GM21360 (cell line): ENCODE data around the gene FCMR.

Experiments
- ATAC-seq: cut with Tn5 transposase; IDR thresholded peaks from one replicate; pipeline ENCODE4 v1.9.1; 2021; ENCODE audit warnings: mild to moderate bottlenecking, moderate library complexity; ENCODE audit not compliant: unreplicated experiment

Gene FCMR, protein sequence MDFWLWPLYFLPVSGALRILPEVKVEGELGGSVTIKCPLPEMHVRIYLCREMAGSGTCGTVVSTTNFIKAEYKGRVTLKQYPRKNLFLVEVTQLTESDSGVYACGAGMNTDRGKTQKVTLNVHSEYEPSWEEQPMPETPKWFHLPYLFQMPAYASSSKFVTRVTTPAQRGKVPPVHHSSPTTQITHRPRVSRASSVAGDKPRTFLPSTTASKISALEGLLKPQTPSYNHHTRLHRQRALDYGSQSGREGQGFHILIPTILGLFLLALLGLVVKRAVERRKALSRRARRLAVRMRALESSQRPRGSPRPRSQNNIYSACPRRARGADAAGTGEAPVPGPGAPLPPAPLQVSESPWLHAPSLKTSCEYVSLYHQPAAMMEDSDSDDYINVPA

DNA sequence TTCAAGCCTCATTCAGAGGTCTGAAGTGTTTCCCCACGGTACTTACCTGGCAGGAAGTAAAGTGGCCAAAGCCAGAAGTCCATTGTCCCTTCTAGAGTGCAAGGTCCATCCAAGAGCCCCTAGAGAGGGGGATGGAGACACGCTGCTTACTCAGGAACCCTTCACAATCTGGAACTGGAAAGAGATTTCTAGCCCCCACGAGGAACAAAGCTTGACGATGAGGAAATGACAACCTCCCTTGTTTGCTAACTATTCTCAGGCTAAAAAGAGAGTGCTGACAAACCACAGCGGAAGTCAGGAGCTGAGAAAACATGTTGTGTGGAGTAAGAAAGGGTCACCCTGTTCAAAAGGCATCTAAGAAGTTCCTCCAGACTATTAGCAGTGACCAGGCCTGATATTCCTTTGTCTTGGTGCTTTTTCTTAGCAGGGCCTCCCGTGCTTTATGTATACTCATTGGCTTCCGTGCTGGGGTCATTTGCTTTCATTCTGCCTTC, at the start of gene FCMR:
FCMR (minus strand) TSS at position 170 of the 494 bp plus-strand sequence; CDS start at position 83, 87 bp downstream.
- no peak for ATAC-seq

DNA sequence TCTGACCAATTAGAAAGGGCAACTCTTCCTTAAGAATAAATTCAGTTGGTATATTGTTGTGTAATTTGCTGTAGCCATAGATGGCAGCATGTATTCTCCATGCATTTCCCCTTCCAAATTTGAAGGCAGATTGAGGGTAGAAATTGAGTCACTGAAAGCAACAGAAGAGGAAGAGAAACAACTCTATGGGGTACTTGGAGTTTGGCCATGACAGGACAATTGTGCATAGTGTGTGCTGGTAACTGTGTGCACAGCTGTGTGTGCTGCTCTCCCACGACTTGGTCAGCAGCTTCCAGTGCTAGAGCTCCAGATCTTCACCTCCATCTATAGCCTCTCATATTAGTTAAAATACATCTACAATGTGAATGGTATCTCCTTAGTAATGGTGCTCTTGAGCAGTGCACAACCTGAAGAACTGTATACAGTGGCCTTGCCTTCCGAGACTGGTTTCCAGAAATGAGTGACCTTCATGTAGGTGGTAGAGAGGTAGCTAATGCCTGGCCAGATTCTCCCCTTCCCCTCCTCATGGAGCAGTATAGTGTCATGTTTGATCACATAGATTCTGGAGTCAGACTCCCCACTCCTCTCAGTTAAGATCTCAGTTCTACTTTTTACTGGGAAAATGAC, 49.4 kb upstream of the FCMR start:
- ATAC-seq: no peak

DNA sequence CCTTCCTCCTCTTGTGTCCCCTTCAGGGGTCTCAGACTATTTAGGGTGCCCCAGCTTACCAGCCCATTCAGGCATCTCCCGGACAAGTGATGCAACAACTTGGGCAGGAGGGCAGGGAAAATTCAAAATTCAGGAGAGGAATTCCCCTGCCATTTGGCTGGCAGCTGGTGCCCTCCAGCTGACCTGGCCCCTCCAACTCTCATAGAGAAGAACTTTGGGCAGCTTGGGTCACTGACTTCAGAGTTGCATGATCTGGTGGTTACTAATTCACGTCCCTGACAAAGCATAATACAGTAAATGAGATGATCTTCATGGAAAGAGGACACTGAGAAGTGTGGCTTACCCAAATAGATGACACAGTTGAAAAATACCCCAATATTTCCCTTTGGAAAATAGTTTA, 48.7 kb upstream of the FCMR start, which contains the start of gene FCAMR:
FCAMR (minus strand) TSS at position 15 of the 400 bp plus-strand sequence. CDS start 335 bp downstream, outside the sequence.
- ATAC-seq: no peak

- no peak for ATAC-seq
These were observed 47.3 kb upstream of the FCMR start for GRCh38 chr1:206969090-206969489.

GRCh38 chr1:206967096-206967849, 45.5 kb upstream of the FCMR start:
- ATAC-seq: no peak

- no peak for ATAC-seq
These were observed 44.0 kb upstream of the FCMR start for GRCh38 chr1:206965781-206966180.

- no peak for ATAC-seq
These were observed 42.0 kb upstream of the FCMR start for GRCh38 chr1:206963740-206964139.

GRCh38 chr1:206963119-206963712, 41.5 kb upstream of the FCMR start:
- no peak for ATAC-seq

GRCh38 chr1:206962272-206962671, 40.5 kb upstream of the FCMR start:
- no peak for ATAC-seq

DNA sequence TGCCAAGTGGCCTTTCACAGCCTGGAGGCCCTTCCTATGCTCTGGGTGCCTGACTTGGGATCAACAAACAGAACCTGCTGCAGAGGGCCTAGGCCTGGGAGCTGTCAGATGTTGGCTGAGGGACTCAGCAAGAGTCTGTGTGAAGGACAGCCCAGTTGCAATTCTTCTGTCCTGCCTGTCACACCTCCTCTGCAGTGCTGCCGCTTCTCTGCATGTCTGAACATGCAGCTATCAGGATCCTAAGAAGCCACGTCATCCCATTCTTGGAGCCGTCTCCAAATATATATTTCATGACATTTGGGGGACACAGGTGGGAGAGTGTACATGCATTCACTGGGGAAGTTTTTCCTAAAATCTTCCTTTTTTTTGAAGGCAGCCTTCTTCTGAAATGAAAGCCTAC, 39.9 kb upstream of the FCMR start:
- no peak for ATAC-seq

DNA sequence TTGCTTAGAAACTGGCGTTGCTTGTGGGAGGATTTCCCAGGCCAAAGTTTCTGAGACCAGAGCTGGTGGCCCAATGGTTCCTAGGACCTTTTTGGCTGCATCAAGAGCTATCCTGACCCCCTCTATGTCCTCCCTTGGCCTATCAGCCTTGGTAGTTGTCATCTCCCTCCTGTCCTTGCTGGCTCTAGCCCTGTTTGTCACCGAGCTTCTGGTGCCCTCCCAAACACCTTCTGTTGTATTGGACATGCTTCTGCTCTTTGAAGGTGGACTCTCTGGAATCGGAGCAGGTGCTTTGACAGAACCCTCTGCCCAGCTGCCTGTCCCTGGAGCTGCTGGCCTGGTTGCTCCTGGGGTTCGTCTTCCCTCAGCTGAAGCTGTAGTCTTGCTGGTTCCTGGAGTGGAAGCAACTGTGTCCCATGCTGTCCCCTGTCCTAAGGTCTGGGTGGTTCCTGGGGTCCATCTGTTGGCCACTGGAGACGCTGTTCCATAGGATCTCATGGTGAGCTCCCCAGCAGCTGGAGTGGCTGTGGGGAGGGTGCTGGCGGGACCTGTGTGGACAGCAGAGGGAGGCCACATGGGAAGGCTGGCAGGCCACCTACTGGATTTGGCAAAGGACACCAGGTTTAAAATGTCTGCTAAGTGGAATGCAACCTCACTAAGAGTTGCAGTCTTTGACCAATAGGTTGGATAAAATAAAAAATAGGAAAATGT, 39.1 kb upstream of the FCMR start:
- no peak for ATAC-seq

GRCh38 chr1:206958144-206958543, 36.4 kb upstream of the FCMR start:
- no peak for ATAC-seq

GRCh38 chr1:206957639-206958038, 35.9 kb upstream of the FCMR start:
- no peak for ATAC-seq

- ATAC-seq: peak; percentile 50
These were observed 34.0 kb upstream of the FCMR start for GRCh38 chr1:206955476-206956451.

DNA sequence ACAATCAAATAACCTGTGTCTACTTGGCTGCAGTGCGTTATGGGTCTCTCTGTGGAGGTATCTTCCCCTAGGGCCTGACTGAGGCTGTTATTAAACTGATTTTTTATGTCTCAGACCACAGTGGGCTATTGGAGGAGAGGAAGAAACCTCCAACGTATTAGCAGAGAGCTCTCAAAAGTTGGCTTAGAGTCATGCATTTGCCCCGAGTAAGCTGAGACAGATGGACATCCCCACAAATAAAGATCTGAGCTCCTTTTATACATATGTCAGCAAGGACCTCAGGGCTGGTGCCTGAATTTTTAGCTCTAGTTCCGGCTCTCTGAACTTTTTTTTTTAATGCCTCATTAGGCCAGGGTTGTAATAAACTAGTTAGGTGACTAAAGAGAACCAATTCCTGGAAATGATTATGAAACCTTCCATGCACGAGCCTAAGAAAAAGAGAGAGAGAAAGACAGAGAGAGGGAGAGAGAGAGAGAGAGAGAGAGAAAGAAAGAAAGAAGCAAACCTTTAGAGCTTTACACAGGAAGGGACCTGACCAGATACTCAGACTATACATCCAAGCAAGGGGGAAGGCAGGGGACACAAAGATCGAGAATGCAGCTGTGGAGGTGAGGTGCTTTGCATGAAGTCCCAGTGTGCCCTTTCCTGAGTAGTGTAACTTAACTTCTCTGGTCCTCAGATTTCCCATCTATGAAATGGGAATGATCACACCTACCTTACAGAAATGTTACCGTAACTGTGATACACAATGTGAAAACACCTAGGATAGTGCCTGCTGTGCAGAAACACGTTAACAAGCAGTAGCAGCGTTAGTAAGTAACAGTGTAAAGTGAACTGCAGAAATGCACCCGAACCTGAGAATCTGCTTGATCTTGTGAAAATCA, 33.0 kb upstream of the FCMR start:
- ATAC-seq: no peak

DNA sequence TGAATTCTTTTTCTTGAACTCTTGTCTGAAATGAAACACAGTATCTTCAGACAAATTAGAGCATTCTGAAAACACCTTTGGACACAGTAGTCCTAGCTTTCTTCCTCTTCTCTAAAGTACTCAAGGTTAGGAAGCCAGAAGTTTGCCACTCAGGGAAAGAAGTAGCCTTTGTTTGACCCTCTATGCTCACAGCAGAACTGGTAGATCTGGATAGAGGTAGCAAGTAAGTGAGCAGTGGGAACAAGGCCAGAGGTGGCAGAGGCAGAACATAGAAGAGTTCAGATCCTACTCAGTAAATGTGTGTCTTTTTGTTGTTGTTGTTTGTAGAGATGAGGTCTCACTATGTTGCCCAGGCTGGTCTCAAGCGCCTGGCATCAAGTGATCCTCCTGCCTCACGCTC, 31.9 kb upstream of the FCMR start:
- no peak for ATAC-seq

DNA sequence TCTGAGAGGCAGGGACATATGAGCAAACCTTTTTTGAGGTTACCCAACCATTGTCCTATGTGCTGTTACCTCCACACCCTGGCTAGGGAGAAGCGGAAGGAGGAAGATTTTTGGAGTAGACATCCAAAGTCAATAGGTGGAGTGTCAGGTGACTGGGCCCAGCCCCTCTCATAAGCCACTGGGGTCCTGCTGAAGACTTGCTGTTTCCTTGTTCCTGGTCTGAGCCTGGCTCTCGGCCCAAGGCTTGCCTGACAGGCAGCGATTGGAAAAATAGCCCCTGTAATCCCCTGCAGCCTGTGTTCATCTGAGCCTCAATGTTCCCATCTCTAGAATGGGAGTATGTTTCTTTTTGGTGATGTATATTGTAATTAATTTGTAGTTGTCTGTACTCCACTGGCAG, 31.4 kb upstream of the FCMR start:
- no peak for ATAC-seq

DNA sequence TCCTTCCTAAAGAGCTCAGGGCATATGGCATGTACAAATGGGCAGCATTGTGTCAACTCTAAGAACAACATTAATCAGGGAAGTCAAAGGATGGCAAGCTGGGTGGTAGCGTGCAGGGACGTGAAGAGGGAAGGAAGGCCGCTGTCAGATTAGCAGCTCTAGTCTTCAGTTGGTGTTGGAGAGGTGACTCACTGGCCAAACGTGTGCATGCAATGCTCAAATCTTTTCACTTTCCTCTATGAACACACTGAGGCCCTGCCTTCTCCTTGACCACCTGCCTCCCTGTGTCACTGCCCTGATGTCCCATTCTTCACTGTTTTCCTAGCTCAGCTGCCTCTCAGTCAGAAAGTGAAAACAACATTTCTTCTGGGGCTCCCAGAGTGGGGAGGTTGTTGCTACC, 30.4 kb upstream of the FCMR start:
- no peak for ATAC-seq
